Upper lobe of right lung (tissue), 1 donor: ENCODE measurements around the gene GTF3C4. TPM values are rescaled to one million over a fixed set of nuclear protein-coding genes. Genes with fewer than 3 reads are reported as not detected.

ENCODE experiments used
- ATAC-seq: fragments of 200-7000 bp; cut with Tn5 transposase; one replicate; pipeline ENCODE4 v1.9.1; 2020; ENCODE audit warnings: mild to moderate bottlenecking, moderate library complexity
- DNase-seq: peaks from one replicate; pipeline ENCODE4 v3.0.0-alpha.2; 2020
- H3K27ac ChIP-seq: fragments of 200-600 bp; one replicate; pipeline ENCODE4 v1.8.0; 2022
- H3K27me3 ChIP-seq: fragments of 200-600 bp; one replicate; pipeline ENCODE4 v1.8.0; 2022; ENCODE audit warnings: mild to moderate bottlenecking
- H3K36me3 ChIP-seq: fragments of 200-600 bp; one replicate; pipeline ENCODE4 v1.8.0; 2022
- H3K4me1 ChIP-seq: fragments of 200-600 bp; one replicate; pipeline ENCODE4 v1.8.0; 2022
- H3K4me3 ChIP-seq: fragments of 200-600 bp; one replicate; pipeline ENCODE4 v1.8.0; 2022; ENCODE audit warnings: mild to moderate bottlenecking
- H3K9me3 ChIP-seq: fragments of 200-600 bp; one replicate; pipeline ENCODE4 v1.8.0; 2022
- intact Hi-C: fragments of 100-400 bp; cut with DNase I; formaldehyde crosslinking; loops from one replicate; pipeline ENCODE4 v1.11.0; 2022
- total RNA-seq: library from RNA; stranded (reverse); fragmentation: NEBNext Ultra II Directional; extraction: Animal tissue kit (Norgen Biotek cat#: 25700); gene quantifications from one replicate; pipeline ENCODE4 v1.2.1, GENCODE V29; 2021
- TF ChIP-seq, protein P1 (sequence below): fragments of 200-600 bp; IDR thresholded peaks from one replicate; pipeline ENCODE4 v1.8.0; 2022; ENCODE audit warnings: antibody characterized with exemption
- donor health status: DM: no; HTN: yes; CAD: no; lungs with severe emphysema.

Gene GTF3C4
- total RNA-seq, 1 donor from 2014 or later: 12.9 TPM

DNA sequence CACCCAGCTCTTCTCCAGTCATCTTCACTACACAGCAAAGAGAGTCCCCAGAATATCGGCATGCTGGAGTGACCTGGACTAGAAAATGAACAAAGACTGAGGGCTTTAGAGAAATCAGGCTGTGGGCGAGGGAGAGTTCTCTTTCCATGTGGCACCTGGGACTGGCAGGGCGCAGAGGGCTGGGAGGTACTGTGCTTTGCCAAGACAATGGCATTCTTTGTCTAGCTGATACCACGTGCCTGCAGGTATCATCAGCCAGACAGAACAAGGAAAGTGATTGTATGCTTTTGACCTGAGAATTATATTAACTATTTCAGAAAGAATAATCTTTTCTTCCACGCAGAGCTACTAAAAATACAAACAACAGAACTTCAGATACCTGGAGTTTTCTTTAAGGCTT lies 30.9 kb upstream of the GTF3C4 start:
- H3K9me3 ChIP-seq: no peaks in the 10 kb centered on the region
- no peak overlapping the region for H3K4me3 ChIP-seq
- H3K27ac ChIP-seq: no peak overlapping the region
- intact Hi-C loops: no loop called here
- peaks cover 78% of the 10 kb centered on the region for H3K36me3 ChIP-seq
- H3K4me1 ChIP-seq: no peaks in the 10 kb centered on the region
- TF ChIP-seq, protein P1, sequence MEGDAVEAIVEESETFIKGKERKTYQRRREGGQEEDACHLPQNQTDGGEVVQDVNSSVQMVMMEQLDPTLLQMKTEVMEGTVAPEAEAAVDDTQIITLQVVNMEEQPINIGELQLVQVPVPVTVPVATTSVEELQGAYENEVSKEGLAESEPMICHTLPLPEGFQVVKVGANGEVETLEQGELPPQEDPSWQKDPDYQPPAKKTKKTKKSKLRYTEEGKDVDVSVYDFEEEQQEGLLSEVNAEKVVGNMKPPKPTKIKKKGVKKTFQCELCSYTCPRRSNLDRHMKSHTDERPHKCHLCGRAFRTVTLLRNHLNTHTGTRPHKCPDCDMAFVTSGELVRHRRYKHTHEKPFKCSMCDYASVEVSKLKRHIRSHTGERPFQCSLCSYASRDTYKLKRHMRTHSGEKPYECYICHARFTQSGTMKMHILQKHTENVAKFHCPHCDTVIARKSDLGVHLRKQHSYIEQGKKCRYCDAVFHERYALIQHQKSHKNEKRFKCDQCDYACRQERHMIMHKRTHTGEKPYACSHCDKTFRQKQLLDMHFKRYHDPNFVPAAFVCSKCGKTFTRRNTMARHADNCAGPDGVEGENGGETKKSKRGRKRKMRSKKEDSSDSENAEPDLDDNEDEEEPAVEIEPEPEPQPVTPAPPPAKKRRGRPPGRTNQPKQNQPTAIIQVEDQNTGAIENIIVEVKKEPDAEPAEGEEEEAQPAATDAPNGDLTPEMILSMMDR: no peak
- H3K27me3 ChIP-seq: no peaks in the 10 kb centered on the region
- DNase-seq (no peak), ATAC-seq (no peak)

DNA sequence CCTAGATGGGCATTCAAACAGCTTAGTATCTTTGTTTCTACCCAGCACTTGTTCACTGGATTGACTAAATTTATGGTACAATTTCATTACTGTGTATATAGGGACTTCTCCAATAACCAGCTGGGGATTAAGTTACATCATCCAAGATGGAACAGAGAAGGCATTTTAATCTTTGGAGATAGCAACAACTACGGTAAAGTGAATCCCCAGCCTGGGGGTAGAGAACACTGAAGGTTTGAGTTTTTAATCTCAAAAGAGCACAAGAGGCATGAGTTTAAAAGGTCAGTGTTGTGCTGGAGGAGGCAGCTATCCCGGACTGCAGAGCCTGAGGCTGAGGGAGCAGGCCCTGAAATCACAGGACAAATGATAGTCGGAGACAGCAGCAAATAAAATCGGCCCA lies 29.0 kb upstream of the GTF3C4 start:
- Histone ChIP-seq H3K36me3 (peaks cover 96% of the 10 kb centered on the region), H3K27ac (no peak overlapping the region)
- intact Hi-C loops: no loop called here

DNA sequence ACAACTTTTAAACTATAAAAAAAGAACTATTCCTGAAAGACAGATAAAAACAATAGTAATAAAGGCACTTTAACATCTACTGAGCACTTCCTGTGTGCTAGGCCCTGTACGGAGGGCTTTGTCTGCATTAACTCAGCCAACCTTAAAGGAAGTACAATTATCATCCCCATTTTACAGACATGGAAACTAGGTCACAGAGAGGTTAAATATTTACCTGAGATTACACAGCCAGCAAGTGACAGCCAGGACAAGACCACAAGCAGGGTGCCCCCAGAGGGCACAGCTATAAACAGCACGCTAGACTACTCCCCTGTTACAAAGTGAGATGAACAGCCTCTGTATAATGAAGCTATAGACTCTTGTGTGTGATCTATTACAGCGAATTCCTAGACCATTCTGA lies 26.0 kb upstream of the GTF3C4 start:
- intact Hi-C loops: no loop called here
- ATAC-seq (no peak), DNase-seq (no peak)
- H3K36me3 ChIP-seq: peaks cover 99% of the 10 kb centered on the region
- no peaks in the 10 kb centered on the region for H3K27me3 ChIP-seq
- no peaks in the 10 kb centered on the region for H3K4me1 ChIP-seq
- no peak overlapping the region for H3K4me3 ChIP-seq
- H3K27ac ChIP-seq: no peak overlapping the region
- no peaks in the 10 kb centered on the region for H3K9me3 ChIP-seq
- TF ChIP-seq, protein P1: no peak

More for the DNA sequence above, 29.0 kb upstream of the GTF3C4 start:
- H3K27me3 ChIP-seq: no peaks in the 10 kb centered on the region
- no peak overlapping the region for H3K4me3 ChIP-seq
- DNase-seq (no peak), ATAC-seq (no peak)
- H3K4me1 ChIP-seq: no peaks in the 10 kb centered on the region
- TF ChIP-seq, protein P1: no peak
- no peaks in the 10 kb centered on the region for H3K9me3 ChIP-seq

DNA sequence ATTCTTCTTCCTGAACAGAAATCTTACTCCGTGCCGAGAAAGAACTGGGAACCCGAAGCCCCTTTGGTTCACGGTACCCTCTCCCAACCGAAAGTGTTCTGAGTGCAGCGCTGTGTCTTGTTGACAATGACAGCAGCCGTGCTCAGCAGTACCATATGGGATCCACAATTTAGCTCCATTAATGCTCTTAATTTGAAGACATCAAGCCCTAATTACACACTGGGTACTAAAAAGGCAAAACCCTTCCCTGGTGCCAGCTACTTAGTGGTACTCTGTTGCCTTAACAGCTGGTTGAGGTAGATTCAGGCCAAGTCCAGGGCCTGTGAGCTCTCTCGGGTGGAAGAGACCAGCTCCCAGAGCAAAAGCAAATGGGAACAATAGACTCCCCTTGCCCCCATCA lies 25.0 kb upstream of the GTF3C4 start:
- ATAC-seq (no peak), DNase-seq (no peak)
- Histone ChIP-seq H3K4me1 (no peaks in the 10 kb centered on the region), H3K27me3 (no peaks in the 10 kb centered on the region), H3K27ac (no peak overlapping the region), H3K4me3 (no peak overlapping the region), H3K9me3 (no peaks in the 10 kb centered on the region), H3K36me3 (peaks cover 99% of the 10 kb centered on the region)
- TF ChIP-seq, protein P1: no peak
- intact Hi-C loops: no loop called here

DNA sequence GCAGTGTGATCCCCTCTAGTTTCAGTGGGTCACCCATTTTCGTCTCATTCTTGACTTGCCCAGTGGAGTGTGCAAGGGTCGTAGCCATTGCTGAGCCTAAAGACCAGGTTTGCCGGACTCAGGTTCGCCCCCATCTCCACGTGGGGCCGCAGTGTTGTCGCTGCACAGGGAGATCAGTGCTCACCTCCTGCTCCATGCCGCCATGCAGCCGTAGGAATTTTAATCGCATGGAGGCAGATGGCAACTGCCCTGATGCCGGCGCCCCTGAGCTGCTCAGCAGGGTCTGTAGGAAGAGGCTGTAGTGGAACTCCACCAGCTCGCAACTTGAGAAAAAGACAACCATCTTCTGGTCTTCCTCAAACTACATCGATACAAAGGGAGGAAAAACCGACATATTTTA lies 24.6 kb upstream of the GTF3C4 start:
- H3K9me3 ChIP-seq: no peaks in the 10 kb centered on the region
- TF ChIP-seq, protein P1: no peak
- peaks cover 99% of the 10 kb centered on the region for H3K36me3 ChIP-seq
- no peak for ATAC-seq
- H3K27me3 ChIP-seq: no peaks in the 10 kb centered on the region
- H3K27ac ChIP-seq: no peak overlapping the region
- no peaks in the 10 kb centered on the region for H3K4me1 ChIP-seq
- intact Hi-C loops: no loop called here
- DNase-seq: no peak
- no peak overlapping the region for H3K4me3 ChIP-seq

DNA sequence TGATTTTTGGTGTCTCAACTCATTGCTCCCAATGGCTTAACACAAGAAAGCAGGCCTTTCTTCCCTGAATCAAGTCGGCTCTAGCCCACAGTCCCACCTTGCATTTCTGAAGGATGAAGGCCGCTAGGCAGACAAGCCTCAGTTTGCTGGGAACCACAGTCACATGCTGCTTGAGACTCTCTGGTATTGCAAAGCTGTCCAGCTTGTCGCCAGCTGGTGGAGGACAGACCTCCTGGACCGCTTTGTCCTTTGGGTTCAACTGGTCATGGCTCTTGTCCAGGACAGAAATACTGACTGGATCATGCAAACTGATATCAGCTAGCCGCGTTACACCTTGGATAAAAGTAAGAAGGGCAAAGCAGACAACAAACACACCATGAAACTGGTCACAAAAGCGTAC lies 23.5 kb upstream of the GTF3C4 start:
- intact Hi-C loops: no loop called here
- H3K36me3 ChIP-seq: peaks cover 97% of the 10 kb centered on the region

More for the DNA sequence above, 23.5 kb upstream of the GTF3C4 start:
- Histone ChIP-seq H3K9me3 (no peaks in the 10 kb centered on the region), H3K27me3 (no peaks in the 10 kb centered on the region), H3K27ac (no peak overlapping the region), H3K4me3 (no peak overlapping the region), H3K4me1 (no peaks in the 10 kb centered on the region)
- ATAC-seq (no peak), DNase-seq (no peak)
- TF ChIP-seq, protein P1: no peak
